Stomach (tissue), 9 donors: ENCODE data around the gene PRDM8. TPM values are rescaled to one million over a fixed set of nuclear protein-coding genes. Genes with fewer than 3 reads are reported as not detected.

Experiments used
- DNase-seq, 2 donors: peaks; one replicate each; pipeline versions ENCODE4 v3.0.0 to v3.0.0-alpha.2; 2013 to 2019
- H3K27ac ChIP-seq, 5 donors: fragments of 200-600 bp in 4 of 5; sonication (generic) in 4 of 5; one replicate each; pipeline ENCODE4 v1.5.1; 2013 to 2019; ENCODE audit warnings: mild to moderate bottlenecking in 1 of 5, moderate library complexity in 1 of 5
- H3K27me3 ChIP-seq, 3 donors: fragments of 200-600 bp; sonication (generic); one replicate each; pipeline ENCODE4 v1.5.1; 2017 to 2019; ENCODE audit warnings: mixed run types in 1 of 3
- H3K36me3 ChIP-seq, 4 donors: fragments of 200-600 bp; sonication (generic); 1 replicate in 3 of 4; 2 replicates in 1 of 4; pipeline ENCODE4 v1.5.1; 2016 to 2019
- H3K4me1 ChIP-seq, 4 donors: fragments of 200-600 bp; sonication (generic); one replicate each; pipeline ENCODE4 v1.5.1; 2016 to 2019
- H3K4me3 ChIP-seq, 4 donors: fragments of 200-600 bp; sonication (generic) in 3 of 4; one replicate each; pipeline ENCODE4 v1.5.1; 2016 to 2019; ENCODE audit warnings: mild to moderate bottlenecking in 1 of 4
- H3K9me3 ChIP-seq, 4 donors: fragments of 200-600 bp; sonication (generic); one replicate each; pipeline ENCODE4 v1.5.1; 2016 to 2019
- CTCF ChIP-seq, 7 experiments: fragments of 450-650 bp in 4 of 7; fragments of 200-600 bp in 3 of 7; sonication (generic) in 3 of 7; IDR thresholded peaks; one replicate each; pipeline ENCODE4 v1.5.1; 2016 to 2019; ENCODE audit warnings: antibody characterized with exemption in 7 of 7, control low read depth in 2 of 7, mild to moderate bottlenecking in 1 of 7
- EP300 ChIP-seq: sonication (generic); formaldehyde crosslinking; IDR thresholded peaks from one replicate; pipeline ENCODE4 v1.6.1; 2017; ENCODE audit warnings: antibody characterized with exemption
- POLR2A ChIP-seq, 4 donors: fragments of 450-650 bp; IDR thresholded peaks; one replicate each; pipeline ENCODE4 v1.6.1; 2016; ENCODE audit warnings: antibody characterized with exemption in 4 of 4, control low read depth in 2 of 4, mild to moderate bottlenecking in 1 of 4, moderate library complexity in 1 of 4
- POLR2AphosphoS5 ChIP-seq, 3 donors: sonication (generic); formaldehyde crosslinking; IDR thresholded peaks; one replicate each; pipeline ENCODE4 v1.6.1; 2016; ENCODE audit warnings: antibody characterized with exemption in 3 of 3
- WGBS, 5 donors: extraction: QIAGEN DNeasy Blood & Tissue Kit in 3 of 5; methylation state at CpG; one replicate each; pipeline versions ENCODE4 v1.1.5 to v1.1.7; 2013 to 2018; 5-methylcytosine and 5-hydroxymethylcytosine counted together
- intact Hi-C: fragments of 100-400 bp; cut with DNase I; formaldehyde crosslinking; loops from one replicate; pipeline ENCODE4 v1.15.1; 2023; ENCODE audit warnings: low total_unique reads
- polyA plus RNA-seq, 3 donors: library from polyadenylated mRNA; stranded (reverse); fragments of 200-250 nt; gene quantifications; one replicate each; pipeline ENCODE4 v1.2.3, GENCODE V29; 2013
- total RNA-seq, 5 donors: library from RNA; depleted of rRNA; stranded (reverse); fragments of >200 nt; gene quantifications; one replicate each; pipeline versions ENCODE4 v1.1.0 to v1.2.3, GENCODE V29; 2014 to 2016
- donor health status: healthy with polysubstance abuse.
- donor health status: Bipolar disorder and iron deficiency.
- donor health status: healthy.

Gene PRDM8
- total and polyA plus RNA-seq, 8 donors, result 1.6 to 22.8 (median 2.9) TPM; not detected in 1

GRCh38 chr4:80188457-80188800 is 8.9 kb upstream of the PRDM8 start:
- Histone ChIP-seq H3K27ac (no peak overlapping the region), H3K36me3 (no peaks in the 10 kb centered on the region), H3K27me3 (peaks cover 0 to 97% (median 58%) of the 10 kb centered on the region in 3 donors), H3K9me3 (no peaks in the 10 kb centered on the region), H3K4me1 (peaks cover 19 to 46% (median 36%) of the 10 kb centered on the region in 4 donors), H3K4me3 (no peak overlapping the region)
- no peak for DNase-seq
- intact Hi-C loops, result no loop called here
- TF ChIP-seq POLR2AphosphoS5 (IDR thresholded peaks at IDR 0.05) (no peak), CTCF (IDR thresholded peaks at IDR 0.05) (no peak), POLR2A (IDR thresholded peaks at IDR 0.05) (no peak), EP300 (no peak)
- 37 to 67% (median 47%) methylated on average over 11 of the region's 11 CpGs for WGBS, 5 donors

- Histone ChIP-seq H3K36me3 (no peaks in the 10 kb centered on the region), H3K4me1 (peaks cover 18 to 41% (median 31%) of the 10 kb centered on the region in 4 donors), H3K27ac (no peak overlapping the region), H3K9me3 (no peaks in the 10 kb centered on the region), H3K4me3 (no peak overlapping the region), H3K27me3 (peaks cover 0 to 97% (median 56%) of the 10 kb centered on the region in 3 donors)
- TF ChIP-seq CTCF (IDR thresholded peaks at IDR 0.05), result no peak
- DNase-seq, result no peak
- WGBS, 5 donors, result 31 to 59% (median 44%) methylated on average over 41 to 43 of the region's 43 CpGs
- intact Hi-C loops, result no loop called here
Observed at GRCh38 chr4:80188801-80189458, 8.4 kb upstream of the PRDM8 start.

GRCh38 chr4:80189581-80189955 is 7.7 kb upstream of the PRDM8 start:
- H3K36me3 ChIP-seq, result no peaks in the 10 kb centered on the region
- H3K27ac ChIP-seq, result no peak overlapping the region
- TF ChIP-seq POLR2AphosphoS5 (IDR thresholded peaks at IDR 0.05), result no peak
- no peak for TF ChIP-seq CTCF (IDR thresholded peaks at IDR 0.05)
- TF ChIP-seq POLR2A (IDR thresholded peaks at IDR 0.05), result no peak
- no peak for TF ChIP-seq EP300
- peak overlapping the region in 1 of 4 donors; percentile 11 for H3K4me3 ChIP-seq
- 28 to 45% (median 35%) methylated on average over 3 of the region's 3 CpGs for WGBS, 5 donors
- no peaks in the 10 kb centered on the region for H3K9me3 ChIP-seq
- DNase-seq, result no peak
- H3K27me3 ChIP-seq, result peaks cover 0 to 94% (median 54%) of the 10 kb centered on the region in 3 donors
- H3K4me1 ChIP-seq, result peaks cover 15 to 35% (median 24%) of the 10 kb centered on the region in 4 donors
- intact Hi-C loops, result no loop called here

GRCh38 chr4:80189956-80190677 is 7.2 kb upstream of the PRDM8 start:
- intact Hi-C loops, result no loop called here
- Histone ChIP-seq H3K27me3 (peaks cover 0 to 89% (median 51%) of the 10 kb centered on the region in 3 donors), H3K4me3 (peak overlapping the region in 1 of 4 donors; percentile 11)

More at GRCh38 chr4:80189956-80190677, 7.2 kb upstream of the PRDM8 start:
- DNase-seq, result peak in 1 of 2 donors; percentile 34
- Histone ChIP-seq H3K4me1 (peaks cover 10 to 29% (median 19%) of the 10 kb centered on the region in 4 donors), H3K27ac (no peak overlapping the region), H3K9me3 (no peaks in the 10 kb centered on the region), H3K36me3 (no peaks in the 10 kb centered on the region)
- 29 to 47% (median 35%) methylated on average over 36 of the region's 36 CpGs for WGBS, 5 donors
- TF ChIP-seq POLR2AphosphoS5 (IDR thresholded peaks at IDR 0.05) (no peak), EP300 (no peak), CTCF (IDR thresholded peaks at IDR 0.05) (no peak)
